Smooth muscle cell (in vitro differentiated cells): Measurements from ENCODE around the gene MBD5. TPM values are rescaled to one million over a fixed set of nuclear protein-coding genes. Genes with fewer than 3 reads are reported as not detected.
"Not testable (repeated sequence)": the region's sequence is repeated elsewhere in the genome, so short reads cannot be mapped to it uniquely, and the experiment has no call there.

Experiments used
- DNase-seq: peaks from one replicate; lab custom pipeline; 2025; ENCODE audit not compliant: unreplicated experiment; lab: John Stamatoyannopoulos, UW
- H2AFZ ChIP-seq: fragments of 200-600 bp; sonication (generic); 2 replicates; pipeline ENCODE4 v1.6.0; 2016; ENCODE audit warnings: antibody characterized with exemption, low read depth, mild to moderate bottlenecking
- H3F3A ChIP-seq: fragments of 200-600 bp; sonication (generic); 2 replicates; pipeline ENCODE4 v1.6.0; 2017; ENCODE audit warnings: antibody characterized with exemption, low read depth
- H3K27ac ChIP-seq: fragments of 200-600 bp; sonication (generic); 2 replicates; pipeline ENCODE4 v1.5.1; 2016; ENCODE audit warnings: low read depth, mild to moderate bottlenecking
- H3K27me3 ChIP-seq: fragments of 200-600 bp; sonication (generic); 2 replicates; pipeline ENCODE4 v1.6.1; 2016; ENCODE audit warnings: low read depth, mild to moderate bottlenecking
- H3K36me3 ChIP-seq: fragments of 200-600 bp; sonication (generic); 2 replicates; pipeline ENCODE4 v1.5.1; 2016; ENCODE audit warnings: low read depth
- H3K4me1 ChIP-seq: fragments of 200-600 bp; sonication (generic); 2 replicates; pipeline ENCODE4 v1.5.1; 2016; ENCODE audit warnings: low read depth
- H3K4me2 ChIP-seq: fragments of 200-600 bp; sonication (generic); 2 replicates; pipeline ENCODE4 v1.6.0; 2016; ENCODE audit warnings: mild to moderate bottlenecking
- H3K4me3 ChIP-seq: fragments of 200-600 bp; sonication (generic); 2 replicates; pipeline ENCODE4 v1.5.1; 2016; ENCODE audit warnings: mild to moderate bottlenecking
- H3K79me2 ChIP-seq: fragments of 200-600 bp; sonication (generic); 2 replicates; pipeline ENCODE4 v1.6.0; 2016; ENCODE audit warnings: low read depth, mild to moderate bottlenecking
- H3K9ac ChIP-seq: fragments of 200-600 bp; sonication (generic); 2 replicates; pipeline ENCODE4 v1.6.0; 2016; ENCODE audit warnings: low read depth
- H3K9me3 ChIP-seq: fragments of 200-600 bp; sonication (generic); replicated peaks from 2 replicates; pipeline ENCODE4 v1.5.1; 2016; ENCODE audit warnings: low read depth
- H4K20me1 ChIP-seq: fragments of 200-600 bp; sonication (generic); 2 replicates; pipeline ENCODE4 v1.6.0; 2016; ENCODE audit warnings: low read depth
- WGBS: methylation state at CpG from one replicate; pipeline ENCODE4 v1.1.7; 2016; ENCODE audit warnings: low lambda C conversion rate; 5-methylcytosine and 5-hydroxymethylcytosine counted together
- polyA plus RNA-seq: library from polyadenylated mRNA; unstranded; fragments of >200 nt; fragmentation: Nextera tagmentation; extraction: Ambion mirVana; gene quantifications from 2 replicates; pipeline ENCODE4 v1.2.1, GENCODE V29; 2016
- total RNA-seq: library from RNA; depleted of rRNA; stranded (reverse); fragments of >200 nt; gene quantifications from 2 replicates; pipeline ENCODE4 v1.2.3, GENCODE V29; 2014
- TF ChIP-seq, protein P1 (sequence below): fragments of 200-600 bp; sonication (generic); IDR thresholded peaks from 2 replicates; pipeline ENCODE4 v1.5.1; 2017; ENCODE audit warnings: borderline replicate concordance, mild to moderate bottlenecking, antibody characterized with exemption; ENCODE audit not compliant: insufficient read depth, poor library complexity, severe bottlenecking

The MBD5 gene
- total and polyA plus RNA-seq, 2 experiments from 2014 or later: 25.7 to 31.2 TPM

GRCh38 chr2:148541792-148542191, 520.9 kb downstream of the MBD5 start:
- 95% methylated on average over 3 of the region's 3 CpGs for WGBS
- Histone ChIP-seq H3K27ac (no peak overlapping the region), H3K9ac (no peak overlapping the region), H3K36me3 (no peaks in the 10 kb centered on the region), H3K79me2 (no peaks in the 10 kb centered on the region), H2AFZ (no peak overlapping the region), H3K4me3 (no peak overlapping the region), H3K27me3 (peaks cover 6% of the 10 kb centered on the region), H3F3A (no peaks in the 10 kb centered on the region), H3K4me2 (no peak overlapping the region), H3K4me1 (no peaks in the 10 kb centered on the region), H4K20me1 (no peaks in the 10 kb centered on the region), H3K9me3 (no peaks in the 10 kb centered on the region)
- DNase-seq: no peak
- TF ChIP-seq, protein P1, sequence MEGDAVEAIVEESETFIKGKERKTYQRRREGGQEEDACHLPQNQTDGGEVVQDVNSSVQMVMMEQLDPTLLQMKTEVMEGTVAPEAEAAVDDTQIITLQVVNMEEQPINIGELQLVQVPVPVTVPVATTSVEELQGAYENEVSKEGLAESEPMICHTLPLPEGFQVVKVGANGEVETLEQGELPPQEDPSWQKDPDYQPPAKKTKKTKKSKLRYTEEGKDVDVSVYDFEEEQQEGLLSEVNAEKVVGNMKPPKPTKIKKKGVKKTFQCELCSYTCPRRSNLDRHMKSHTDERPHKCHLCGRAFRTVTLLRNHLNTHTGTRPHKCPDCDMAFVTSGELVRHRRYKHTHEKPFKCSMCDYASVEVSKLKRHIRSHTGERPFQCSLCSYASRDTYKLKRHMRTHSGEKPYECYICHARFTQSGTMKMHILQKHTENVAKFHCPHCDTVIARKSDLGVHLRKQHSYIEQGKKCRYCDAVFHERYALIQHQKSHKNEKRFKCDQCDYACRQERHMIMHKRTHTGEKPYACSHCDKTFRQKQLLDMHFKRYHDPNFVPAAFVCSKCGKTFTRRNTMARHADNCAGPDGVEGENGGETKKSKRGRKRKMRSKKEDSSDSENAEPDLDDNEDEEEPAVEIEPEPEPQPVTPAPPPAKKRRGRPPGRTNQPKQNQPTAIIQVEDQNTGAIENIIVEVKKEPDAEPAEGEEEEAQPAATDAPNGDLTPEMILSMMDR: no peak

GRCh38 chr2:148542614-148543013, 521.7 kb downstream of the MBD5 start:
- Histone ChIP-seq H3K27me3 (peaks cover 6% of the 10 kb centered on the region), H3K27ac (no peak overlapping the region), H3K4me1 (no peaks in the 10 kb centered on the region), H3F3A (no peaks in the 10 kb centered on the region), H3K4me2 (no peak overlapping the region), H3K4me3 (no peak overlapping the region), H3K79me2 (no peaks in the 10 kb centered on the region), H2AFZ (no peak overlapping the region), H3K9me3 (no peaks in the 10 kb centered on the region), H4K20me1 (no peaks in the 10 kb centered on the region), H3K36me3 (no peaks in the 10 kb centered on the region), H3K9ac (no peak overlapping the region)
- no peak for DNase-seq
- 93% methylated on average over 6 of the region's 6 CpGs for WGBS
- TF ChIP-seq, protein P1: no peak

DNA sequence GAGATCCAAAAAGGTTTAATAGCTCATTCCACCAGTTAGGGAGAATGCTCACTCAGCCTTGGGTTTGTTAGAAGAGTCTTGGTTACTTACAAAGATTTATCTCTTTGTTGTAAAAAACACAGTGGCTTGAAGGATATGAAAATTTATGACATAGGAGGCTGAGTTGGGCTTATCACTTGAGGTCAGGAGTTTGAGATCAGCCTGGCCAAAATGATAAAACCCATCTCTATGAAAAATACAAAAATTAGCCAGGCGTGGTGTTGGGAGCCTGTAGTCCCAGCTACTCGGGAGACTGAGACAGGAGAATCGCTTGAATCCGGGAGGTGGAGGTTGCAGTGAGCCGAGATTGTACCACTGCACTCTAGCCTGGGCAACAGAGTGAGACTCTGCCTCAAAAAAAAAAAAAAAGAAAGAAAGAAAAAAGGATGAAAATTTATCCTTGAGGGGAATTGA, 522.2 kb downstream of the MBD5 start:
- H3K36me3 ChIP-seq, H3K4me3 ChIP-seq, H3K9me3 ChIP-seq, H3K27me3 ChIP-seq, H3K4me2 ChIP-seq, H3K27ac ChIP-seq, DNase-seq, H2AFZ ChIP-seq, H3K4me1 ChIP-seq, H4K20me1 ChIP-seq, H3K9ac ChIP-seq, H3K79me2 ChIP-seq, H3F3A ChIP-seq: not testable (repeated sequence)
- 93% methylated on average over 5 of the region's 5 CpGs for WGBS

- H3K27me3 ChIP-seq: peaks cover 3% of the 10 kb centered on the region
- no peaks in the 10 kb centered on the region for H3K9me3 ChIP-seq
- H3K4me1 ChIP-seq: no peaks in the 10 kb centered on the region
- TF ChIP-seq, protein P1: no peak
- H3K4me2 ChIP-seq: no peak overlapping the region
- H3K27ac ChIP-seq: no peak overlapping the region
- no peaks in the 10 kb centered on the region for H3K36me3 ChIP-seq
- H2AFZ ChIP-seq: no peak overlapping the region
- no peaks in the 10 kb centered on the region for H4K20me1 ChIP-seq
- no peaks in the 10 kb centered on the region for H3K79me2 ChIP-seq
- no peaks in the 10 kb centered on the region for H3F3A ChIP-seq
- no peak overlapping the region for H3K4me3 ChIP-seq
- no peak for DNase-seq
- no peak overlapping the region for H3K9ac ChIP-seq
- WGBS: 93% methylated on average over 8 of the region's 8 CpGs
Observed at GRCh38 chr2:148545390-148546256, 524.7 kb downstream of the MBD5 start.
